A549 treated with CORT108297 at 1 μM for 4 hours (cell line): ENCODE data around the gene KNTC1. TPM values are rescaled to one million over a fixed set of nuclear protein-coding genes. Genes with fewer than 3 reads are reported as not detected.

Experiments used
- total RNA-seq: library from RNA; stranded (reverse); fragments of 200-300 nt; extraction: Qiagen RNA extraction; gene quantifications from 5 replicates; pipeline ENCODE4 v1.2.3, GENCODE V29; 2022

The KNTC1 gene
- total RNA-seq: 22.1 to 24.1 TPM (median 23.3 TPM) in 5 replicates

GRCh38 chr12:122526683-122527477 is at the start of gene KNTC1, which contains the start of gene RSRC2:
KNTC1 (plus strand) TSS chr12:122527249; CDS start chr12:122530064, 2,815 bp downstream.
RSRC2 (minus strand) TSS chr12:122526936; CDS start chr12:122526853, 83 bp downstream.

GRCh38 chr12:122500685-122501488 is 26.2 kb upstream of the KNTC1 start, which contains the start of gene ZCCHC8:
ZCCHC8 (minus strand) TSS chr12:122500932; CDS start chr12:122500840, 92 bp downstream.

Other genes with a start within 250 kb of the KNTC1 start
- gene CLIP1, start 104.6 kb upstream of the KNTC1 start, total RNA-seq: 35.8 to 59.4 TPM (median 42.5 TPM) in 5 replicates
- 23.9 to 26.1 TPM (median 25.4 TPM) in 5 replicates for gene ZCCHC8, start 26.3 kb upstream of the KNTC1 start, total RNA-seq
- gene RSRC2, start 313 bp upstream of the KNTC1 start, total RNA-seq: 41.5 to 76.5 TPM (median 53.3 TPM) in 5 replicates
- gene HCAR2, start 176.1 kb downstream of the KNTC1 start, total RNA-seq: 0.09 to 0.29 TPM (median 0.16 TPM) in 5 replicates
- 0.06 to 0.22 TPM (median 0.08 TPM) in 5 replicates for gene HCAR3, start 189.6 kb downstream of the KNTC1 start, total RNA-seq
- 0.01 to 0.06 TPM (median 0.02 TPM) in 5 replicates for gene HCAR1, start 203.6 kb downstream of the KNTC1 start, total RNA-seq
- gene DENR, start 225.6 kb downstream of the KNTC1 start, total RNA-seq: 54.1 to 70.8 TPM (median 55.3 TPM) in 5 replicates
- 0.03 to 0.21 TPM (median 0.07 TPM) in 5 replicates for gene CCDC62, start 247.3 kb downstream of the KNTC1 start, total RNA-seq